Psoas muscle (tissue), 8 donors: ENCODE results near the gene SLAIN1. TPM values are rescaled to one million over a fixed set of nuclear protein-coding genes. Genes with fewer than 3 reads are reported as not detected.

ENCODE experiments used
- ATAC-seq, 4 donors: fragments of 200-7000 bp; cut with Tn5 transposase; one replicate each; pipeline ENCODE4 v1.9.1; 2020; ENCODE audit warnings: moderate library complexity in 3 of 4, mild to moderate bottlenecking in 2 of 4
- DNase-seq, 2 donors: peaks; one replicate each; pipeline ENCODE4 v3.0.0-alpha.2; 2020
- H3K27ac ChIP-seq: fragments of 200-600 bp; one replicate; pipeline ENCODE4 v1.8.0; 2022
- H3K27me3 ChIP-seq, 3 donors: fragments of 200-600 bp in 1 of 3; one replicate each; pipeline versions ENCODE4 v1.6.1 to v1.8.0; 2013 to 2022; ENCODE audit warnings: low read length in 2 of 3, mild to moderate bottlenecking in 2 of 3, moderate library complexity in 1 of 3; ENCODE audit not compliant: insufficient read depth in 3 of 3
- H3K36me3 ChIP-seq, 2 donors: fragments of 200-600 bp in 1 of 2; one replicate each; pipeline versions ENCODE4 v1.6.1 to v1.8.0; 2013 to 2022; ENCODE audit warnings: low read depth in 1 of 2, mild to moderate bottlenecking in 1 of 2, moderate library complexity in 1 of 2; ENCODE audit not compliant: insufficient read depth in 1 of 2
- H3K4me1 ChIP-seq: fragments of 200-600 bp; one replicate; pipeline ENCODE4 v1.8.0; 2022
- H3K4me3 ChIP-seq: fragments of 200-600 bp; one replicate; pipeline ENCODE4 v1.8.0; 2022; ENCODE audit warnings: mild to moderate bottlenecking
- H3K9me3 ChIP-seq: fragments of 200-600 bp; one replicate; pipeline ENCODE4 v1.8.0; 2022
- WGBS, 3 donors: extraction: QIAGEN DNeasy Blood & Tissue Kit; methylation state at CpG; one replicate each; pipeline versions ENCODE4 v1.1.6 to v1.1.7; 2013; 5-methylcytosine and 5-hydroxymethylcytosine counted together
- intact Hi-C, 2 donors: fragments of 100-400 bp; cut with DNase I; formaldehyde crosslinking; loops; one replicate each; pipeline versions ENCODE4 v1.11.0 to v1.14.2; 2022
- polyA plus RNA-seq, 3 donors: library from polyadenylated mRNA; stranded (reverse); fragments of 200-250 nt; gene quantifications; one replicate each; pipeline ENCODE4 v1.2.3, GENCODE V29; 2013
- total RNA-seq, 4 donors: library from RNA; stranded (reverse); fragmentation: NEBNext Ultra II Directional in 2 of 4; extraction: Animal tissue kit (Norgen Biotek cat#: 25700) in 2 of 4; gene quantifications; one replicate each; pipeline versions ENCODE4 v1.2.1 to v1.2.4, GENCODE V29; 2021 to 2023
- TF ChIP-seq, protein P1 (sequence below): fragments of 200-600 bp; IDR thresholded peaks from one replicate; pipeline ENCODE4 v1.8.0; 2022; ENCODE audit warnings: antibody characterized with exemption
- donor health status: healthy with polysubstance abuse.
- donor health status: DM: no; HTN: no; CAD: no; lungs with moderate emphysema.
- donor health status: Bipolar disorder and iron deficiency.
- donor health status: healthy.
- donor health status: DM: yes; HTN: yes; CAD: no.
- donor health status: DM: no; HTN: no; CAD: no.
- donor health status: DM: no; HTN: no; CAD: no.
- donor health status: DM: yes; HTN: yes; CAD: no.

The SLAIN1 gene
- total and polyA plus RNA-seq, 7 donors: 0.69 to 6.6 (median 3.1) TPM

GRCh38 chr13:77729502-77730221 is 32.2 kb downstream of the SLAIN1 start:
- Histone ChIP-seq H3K36me3 (no peaks in the 10 kb centered on the region), H3K27ac (no peak overlapping the region), H3K9me3 (no peaks in the 10 kb centered on the region), H3K27me3 (no peaks in the 10 kb centered on the region), H3K4me1 (peaks cover 8% of the 10 kb centered on the region), H3K4me3 (no peak overlapping the region)
- DNase-seq (no peak), ATAC-seq (no peak)
- intact Hi-C loops: no loop called here
- 69 to 77% (median 70%) methylated on average over 8 of the region's 8 CpGs for WGBS, 3 donors
- TF ChIP-seq, protein P1, sequence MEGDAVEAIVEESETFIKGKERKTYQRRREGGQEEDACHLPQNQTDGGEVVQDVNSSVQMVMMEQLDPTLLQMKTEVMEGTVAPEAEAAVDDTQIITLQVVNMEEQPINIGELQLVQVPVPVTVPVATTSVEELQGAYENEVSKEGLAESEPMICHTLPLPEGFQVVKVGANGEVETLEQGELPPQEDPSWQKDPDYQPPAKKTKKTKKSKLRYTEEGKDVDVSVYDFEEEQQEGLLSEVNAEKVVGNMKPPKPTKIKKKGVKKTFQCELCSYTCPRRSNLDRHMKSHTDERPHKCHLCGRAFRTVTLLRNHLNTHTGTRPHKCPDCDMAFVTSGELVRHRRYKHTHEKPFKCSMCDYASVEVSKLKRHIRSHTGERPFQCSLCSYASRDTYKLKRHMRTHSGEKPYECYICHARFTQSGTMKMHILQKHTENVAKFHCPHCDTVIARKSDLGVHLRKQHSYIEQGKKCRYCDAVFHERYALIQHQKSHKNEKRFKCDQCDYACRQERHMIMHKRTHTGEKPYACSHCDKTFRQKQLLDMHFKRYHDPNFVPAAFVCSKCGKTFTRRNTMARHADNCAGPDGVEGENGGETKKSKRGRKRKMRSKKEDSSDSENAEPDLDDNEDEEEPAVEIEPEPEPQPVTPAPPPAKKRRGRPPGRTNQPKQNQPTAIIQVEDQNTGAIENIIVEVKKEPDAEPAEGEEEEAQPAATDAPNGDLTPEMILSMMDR: no peak

- Histone ChIP-seq H3K4me3 (no peak overlapping the region), H3K36me3 (no peaks in the 10 kb centered on the region), H3K27ac (no peak overlapping the region), H3K4me1 (peaks cover 8% of the 10 kb centered on the region), H3K9me3 (no peaks in the 10 kb centered on the region), H3K27me3 (no peaks in the 10 kb centered on the region)
- WGBS, 3 donors: 95 to 97% (median 97%) methylated on average over 1 of the region's 1 CpG
- TF ChIP-seq, protein P1: no peak
- DNase-seq (no peak), ATAC-seq (no peak)
- intact Hi-C loops: no loop called here
Observed at GRCh38 chr13:77730572-77730971, 33.1 kb downstream of the SLAIN1 start.

- intact Hi-C loops: no loop called here
- Histone ChIP-seq H3K27me3 (no peaks in the 10 kb centered on the region), H3K4me1 (peaks cover 8% of the 10 kb centered on the region), H3K36me3 (no peaks in the 10 kb centered on the region), H3K9me3 (no peaks in the 10 kb centered on the region), H3K4me3 (no peak overlapping the region), H3K27ac (no peak overlapping the region)
- DNase-seq (no peak), ATAC-seq (no peak)
- WGBS, 3 donors: 76 to 89% (median 83%) methylated on average over 2 of the region's 2 CpGs
- TF ChIP-seq, protein P1: no peak
Observed at GRCh38 chr13:77732287-77732686, 34.8 kb downstream of the SLAIN1 start.

DNA sequence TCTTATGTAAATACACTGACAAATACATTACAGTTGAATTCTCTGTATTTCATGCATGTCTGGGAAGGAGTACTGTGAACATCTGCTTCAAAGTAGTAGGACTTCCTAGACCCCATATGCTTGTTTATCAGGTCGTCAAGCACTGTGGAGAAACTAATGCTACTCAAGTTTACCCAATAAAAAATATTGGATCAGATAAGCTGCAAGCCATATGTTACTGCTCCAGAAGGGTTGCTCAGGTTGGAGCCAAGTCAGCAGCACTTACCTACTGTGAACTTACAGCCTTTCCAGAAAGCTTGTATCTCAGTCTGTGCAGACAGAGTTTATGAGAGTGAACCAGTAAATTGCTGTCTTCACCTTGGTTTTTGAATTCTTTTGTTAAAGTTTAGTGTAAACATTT is 36.2 kb downstream of the SLAIN1 start:
- ATAC-seq (no peak), DNase-seq (no peak)
- intact Hi-C loops: no loop called here
- 73 to 83% (median 79%) methylated on average over 1 of the region's 1 CpG for WGBS, 3 donors
- no peak overlapping the region for H3K27ac ChIP-seq
- no peak overlapping the region for H3K4me3 ChIP-seq
- H3K36me3 ChIP-seq: no peaks in the 10 kb centered on the region
- no peaks in the 10 kb centered on the region for H3K27me3 ChIP-seq
- no peaks in the 10 kb centered on the region for H3K9me3 ChIP-seq
- H3K4me1 ChIP-seq: peaks cover 3% of the 10 kb centered on the region
- TF ChIP-seq, protein P1: no peak
